HG03521 (cell line): ENCODE measurements around the gene ZC3H7B.
"Not testable (repeated sequence)": the region's sequence is repeated elsewhere in the genome, so short reads cannot be mapped to it uniquely, and the experiment has no call there.

Experiments
- ATAC-seq: cut with Tn5 transposase; IDR thresholded peaks from one replicate; pipeline ENCODE4 v1.9.1; 2021; ENCODE audit warnings: mild to moderate bottlenecking, moderate library complexity; ENCODE audit not compliant: unreplicated experiment

The ZC3H7B gene

GRCh38 chr22:41377846-41378245 lies 76.5 kb downstream of the ZC3H7B start:
- ATAC-seq = no peak

- peak; percentile 16 for ATAC-seq
These were observed 79.6 kb downstream of the ZC3H7B start for GRCh38 chr22:41380993-41381328.

DNA sequence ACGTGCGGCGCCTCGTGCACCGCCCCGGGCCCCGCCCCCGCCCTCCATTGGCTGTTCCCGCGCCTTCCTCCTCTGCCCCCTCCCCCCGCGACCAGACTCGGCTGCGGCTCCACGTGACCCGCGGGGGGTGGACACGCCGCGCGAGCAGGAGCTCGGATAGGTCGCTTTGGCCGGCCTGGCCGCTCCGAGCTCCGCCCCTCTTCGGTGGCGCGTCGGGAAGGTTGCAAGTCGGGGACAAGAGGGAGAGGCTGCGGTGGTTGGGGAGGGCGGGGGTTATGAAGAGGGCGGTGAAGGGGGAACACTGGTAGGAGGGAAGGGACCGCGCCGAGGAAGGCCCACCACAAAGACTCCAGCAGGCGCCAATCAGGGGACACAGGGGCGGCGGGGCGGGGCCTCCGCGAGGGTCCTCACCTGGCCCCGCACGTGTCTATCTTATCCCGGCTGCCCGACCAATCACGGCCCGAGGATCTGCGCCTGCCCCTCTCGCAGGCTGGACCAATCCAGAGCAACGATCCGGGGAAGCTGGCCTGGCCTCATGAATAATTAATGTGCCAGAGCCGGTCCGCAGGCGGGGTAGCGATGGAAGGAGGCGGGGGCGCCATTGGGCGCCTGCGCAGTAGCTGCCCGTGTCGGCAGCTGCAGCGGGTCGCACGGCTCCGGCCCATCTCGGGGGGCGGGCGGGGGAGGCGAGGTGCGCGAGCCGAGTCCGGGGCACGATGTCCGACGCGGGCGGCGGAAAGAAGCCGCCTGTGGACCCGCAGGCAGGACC lies 80.2 kb downstream of the ZC3H7B start, which contains the start of gene TEF:
TEF (plus strand) TSS at position 614 of the 769 bp plus-strand sequence; CDS start at position 717, 103 bp downstream.
- ATAC-seq = peak; percentile 78

GRCh38 chr22:41382098-41382578 lies 80.8 kb downstream of the ZC3H7B start:
- peak; percentile 27 for ATAC-seq

- no peak for ATAC-seq
These were observed 81.3 kb downstream of the ZC3H7B start for GRCh38 chr22:41382610-41383009.

DNA sequence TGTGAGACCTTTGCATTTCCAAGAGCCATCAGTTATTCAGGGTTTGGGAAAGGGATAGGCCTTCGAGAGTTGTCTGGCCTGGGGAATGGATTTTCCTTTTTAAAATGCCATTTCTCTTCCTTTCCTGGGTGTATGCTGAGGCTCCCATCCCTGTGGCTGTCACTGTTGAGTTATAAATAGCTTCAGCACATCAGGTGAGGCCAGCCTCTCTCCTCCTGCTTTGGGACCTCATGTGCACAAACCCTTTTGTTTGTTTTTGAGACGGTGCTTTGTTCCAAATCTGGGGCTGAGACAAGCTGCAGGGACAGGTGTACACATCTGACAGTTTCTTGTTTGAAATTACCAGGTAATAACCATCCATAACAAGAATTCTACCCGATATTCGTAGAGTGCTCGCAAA lies 81.8 kb downstream of the ZC3H7B start:
- no peak for ATAC-seq

DNA sequence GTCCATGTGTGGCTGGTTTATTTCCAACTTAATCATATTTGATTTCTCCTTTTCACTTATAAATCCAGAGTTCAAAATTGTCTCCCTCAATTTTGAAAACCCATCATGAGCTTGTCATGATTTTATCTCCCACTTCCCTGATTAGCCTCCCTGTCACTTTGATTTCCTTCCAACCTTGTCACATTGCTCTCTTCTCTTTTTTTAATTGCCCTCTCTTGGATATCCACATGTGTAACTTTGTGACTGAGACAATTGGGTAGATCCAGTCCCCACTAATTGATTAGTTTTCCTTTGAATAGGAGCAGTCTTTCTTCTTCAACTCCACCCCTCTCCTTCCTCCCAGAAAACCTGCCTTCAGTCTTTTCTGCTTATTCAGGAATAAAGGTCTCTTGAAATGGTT lies 82.8 kb downstream of the ZC3H7B start:
- no peak for ATAC-seq

GRCh38 chr22:41387341-41387740 lies 86.0 kb downstream of the ZC3H7B start:
- no peak for ATAC-seq

GRCh38 chr22:41394012-41394356 lies 92.7 kb downstream of the ZC3H7B start:
- no peak for ATAC-seq

DNA sequence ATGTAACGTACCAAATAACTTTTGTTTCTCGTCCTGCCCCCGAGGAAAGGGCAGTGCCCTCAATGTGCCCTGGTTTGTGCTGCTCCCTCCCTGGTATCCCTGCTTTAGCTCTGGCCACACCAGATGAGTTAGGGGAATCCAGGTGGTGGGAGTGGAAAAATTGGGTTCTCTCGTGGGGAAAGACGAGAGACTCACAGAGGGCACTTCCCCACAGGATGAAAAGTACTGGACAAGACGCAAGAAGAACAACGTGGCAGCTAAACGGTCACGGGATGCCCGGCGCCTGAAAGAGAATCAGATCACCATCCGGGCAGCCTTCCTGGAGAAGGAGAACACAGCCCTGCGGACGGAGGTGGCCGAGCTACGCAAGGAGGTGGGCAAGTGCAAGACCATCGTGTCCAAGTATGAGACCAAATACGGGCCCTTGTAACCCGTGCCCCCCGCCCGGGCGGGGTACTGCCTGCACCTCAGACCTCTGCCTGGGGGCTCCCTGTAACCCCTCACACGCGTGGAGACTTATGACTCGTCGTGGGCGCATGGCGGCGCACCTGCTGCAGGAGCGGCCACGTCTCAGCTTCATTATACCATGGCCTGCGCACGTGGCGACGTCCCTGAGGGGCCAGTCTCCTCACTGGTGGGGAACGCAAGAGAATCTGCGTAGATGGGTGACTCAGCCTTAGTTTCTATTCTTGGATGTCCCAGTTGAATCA lies 94.4 kb downstream of the ZC3H7B start:
- no peak for ATAC-seq

GRCh38 chr22:41397143-41397811 lies 96.0 kb downstream of the ZC3H7B start:
- ATAC-seq = no peak

GRCh38 chr22:41398921-41399320 lies 97.6 kb downstream of the ZC3H7B start:
- ATAC-seq = no peak

DNA sequence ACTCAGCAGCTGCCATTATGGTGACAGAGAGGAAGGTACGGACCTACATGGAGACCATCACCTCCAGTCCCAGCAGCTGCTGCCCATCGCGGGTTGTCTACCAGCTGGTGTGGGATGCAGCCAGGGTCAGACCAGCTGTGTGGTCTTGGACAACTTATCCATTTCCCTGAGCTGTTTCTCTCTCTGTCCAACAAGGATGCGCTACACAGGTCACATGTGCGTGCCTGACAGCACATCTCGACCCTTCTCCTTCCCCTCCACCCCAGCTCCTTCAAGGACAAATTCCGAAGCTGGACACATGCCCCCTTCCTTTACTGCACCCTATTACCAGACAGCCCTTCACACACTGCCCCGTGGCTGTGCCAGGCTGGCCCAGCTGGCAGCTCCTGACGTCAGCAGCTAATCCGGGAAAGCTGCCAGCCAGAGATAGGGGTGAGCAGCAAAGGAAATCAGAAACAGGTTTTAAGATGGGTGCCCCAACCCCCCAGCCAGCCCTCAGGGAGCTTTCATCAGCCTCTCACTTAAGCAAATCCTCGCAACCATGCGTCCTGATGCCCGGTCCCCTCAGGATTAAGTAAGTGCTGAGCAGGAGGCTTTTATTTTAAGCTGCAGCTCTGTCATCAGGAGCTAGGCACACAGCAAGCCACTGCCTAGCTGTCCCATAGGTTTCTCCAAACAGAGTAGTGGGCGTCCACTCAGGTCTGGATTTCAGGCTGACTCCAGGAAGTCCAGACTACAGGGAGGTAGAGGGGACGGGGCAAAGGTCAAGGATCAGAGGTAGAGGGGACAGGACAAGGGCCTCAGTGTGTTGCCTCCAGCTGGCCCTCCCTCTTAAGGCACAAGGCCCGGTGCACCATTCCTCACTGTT lies 100.7 kb downstream of the ZC3H7B start:
- ATAC-seq = no peak

DNA sequence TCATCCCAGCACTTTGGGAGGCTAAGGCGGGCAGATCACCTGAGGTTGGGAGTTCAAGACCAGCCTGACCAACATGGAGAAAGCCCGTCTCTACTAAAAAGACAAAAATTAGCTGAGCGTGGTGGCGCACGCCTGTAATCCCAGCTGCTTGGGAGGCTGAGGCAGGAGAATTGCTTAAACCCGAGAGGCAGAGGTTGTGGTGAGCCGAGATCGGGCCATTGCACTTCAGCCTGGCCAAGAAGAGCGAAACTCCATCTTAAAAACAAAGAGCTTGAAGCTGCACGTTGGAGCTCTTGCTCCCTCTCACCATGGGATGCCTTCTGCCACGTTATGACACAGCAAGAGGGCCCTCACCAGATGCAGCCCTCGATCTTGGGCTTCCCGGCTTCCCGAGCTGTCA lies 101.5 kb downstream of the ZC3H7B start:
- ATAC-seq = not testable (repeated sequence)

DNA sequence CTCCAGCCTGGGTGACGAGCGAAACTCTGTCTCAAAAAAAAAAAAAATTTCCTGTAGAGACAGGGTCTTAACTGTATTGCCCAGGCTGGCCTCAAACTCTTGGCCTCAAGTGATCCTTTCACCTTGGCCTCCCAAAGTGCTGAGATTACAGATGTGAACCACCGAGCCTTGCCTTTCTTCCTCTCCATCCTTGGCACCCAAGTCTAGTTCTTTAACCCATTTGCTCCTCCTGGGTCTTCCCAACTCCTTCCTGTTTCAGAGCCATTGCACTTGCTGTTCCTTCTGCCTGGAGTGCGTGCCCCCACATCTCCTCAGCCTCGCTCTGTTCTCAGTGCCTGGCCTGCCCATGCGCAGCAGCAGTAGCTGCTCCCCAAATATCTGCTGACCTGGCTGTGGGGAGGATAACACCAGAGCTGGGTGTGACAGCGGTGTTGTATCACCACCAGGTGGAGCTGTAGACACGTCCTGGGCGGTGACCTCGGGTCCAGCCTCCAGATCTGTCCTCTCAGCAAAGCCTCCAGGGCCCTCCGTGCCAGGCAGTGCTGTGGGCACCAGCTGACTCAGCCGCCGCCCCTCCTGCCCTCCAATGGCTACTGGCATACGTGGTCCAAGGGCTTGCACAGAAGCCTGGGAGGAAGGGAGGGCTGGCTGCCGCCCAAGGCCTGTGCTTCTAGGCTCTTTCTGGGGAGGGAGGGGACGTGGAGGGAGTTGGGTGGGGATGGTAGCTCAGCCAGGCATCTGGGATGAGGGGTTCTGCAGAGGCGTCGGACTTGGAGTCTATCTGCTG lies 102.4 kb downstream of the ZC3H7B start:
- no peak for ATAC-seq

- no peak for ATAC-seq
These were observed 104.3 kb downstream of the ZC3H7B start for GRCh38 chr22:41405588-41405987.

GRCh38 chr22:41406410-41406809 lies 105.1 kb downstream of the ZC3H7B start:
- no peak for ATAC-seq

- no peak for ATAC-seq
These were observed 106.1 kb downstream of the ZC3H7B start for GRCh38 chr22:41407433-41407832.

DNA sequence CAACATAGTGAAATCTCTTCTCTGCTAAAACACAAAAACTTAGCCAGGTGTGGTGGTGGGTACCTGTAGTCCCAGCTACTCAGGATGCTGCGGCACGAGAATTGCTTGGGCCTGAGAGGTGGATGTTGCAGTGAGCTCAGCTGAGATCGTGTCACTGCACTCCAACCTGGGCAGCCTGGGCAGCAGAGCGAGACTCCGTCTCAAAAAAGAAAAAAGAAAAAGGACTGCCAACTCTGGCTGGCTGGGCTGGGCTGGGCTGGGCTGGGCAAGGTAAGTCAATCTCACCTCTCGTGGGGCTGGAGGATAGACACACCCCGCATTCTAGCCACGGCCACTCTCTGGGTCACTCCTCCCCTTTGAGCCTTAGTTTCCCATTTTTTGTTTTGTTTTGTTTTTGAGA lies 107.3 kb downstream of the ZC3H7B start:
- no peak for ATAC-seq
